Lung microvascular endothelial cell (primary cell): Measurements from ENCODE around the gene IFNL4. TPM values are rescaled to one million over a fixed set of nuclear protein-coding genes. Genes with fewer than 3 reads are reported as not detected.
"Not testable (repeated sequence)": the region's sequence is repeated elsewhere in the genome, so short reads cannot be mapped to it uniquely, and the experiment has no call there.

Experiments used
- DNase-seq, 2 donors: peaks; one replicate each; pipeline versions ENCODE4 v3.0.0 to v3.0.0-alpha.2; 2010; ENCODE audit warnings: low read depth in 2 of 2
- total RNA-seq: library from RNA; depleted of rRNA; stranded (reverse); fragments of >200 nt; gene quantifications from 2 replicates; pipeline ENCODE4 v1.2.1, GENCODE V29; 2014

IFNL4 gene
- total RNA-seq: not detected in 2 replicates

DNA sequence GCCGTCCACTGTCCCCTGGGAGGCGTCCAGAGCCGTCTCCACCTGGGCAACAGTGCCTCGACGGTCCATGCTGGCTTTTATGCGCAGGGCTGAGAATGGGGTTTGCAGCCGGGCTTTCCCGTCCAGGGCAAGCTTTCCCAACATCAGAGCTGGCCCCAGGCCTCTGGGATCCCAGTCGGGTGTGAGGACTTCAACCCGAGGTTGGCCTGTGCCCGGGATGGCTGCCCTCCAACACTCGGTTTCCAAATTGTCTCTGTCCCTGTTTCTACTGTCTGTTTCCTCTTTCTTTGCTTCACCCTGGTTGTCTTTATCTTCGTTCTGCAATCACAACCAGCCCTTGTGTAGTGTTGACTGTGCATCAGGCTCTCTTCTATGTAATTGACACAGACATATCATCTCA lies at the start of gene IFNL4:
Gene IFNL4, minus strand, starts transcription at position 51 of the 400 bp plus-strand sequence.
- no peak for DNase-seq

DNA sequence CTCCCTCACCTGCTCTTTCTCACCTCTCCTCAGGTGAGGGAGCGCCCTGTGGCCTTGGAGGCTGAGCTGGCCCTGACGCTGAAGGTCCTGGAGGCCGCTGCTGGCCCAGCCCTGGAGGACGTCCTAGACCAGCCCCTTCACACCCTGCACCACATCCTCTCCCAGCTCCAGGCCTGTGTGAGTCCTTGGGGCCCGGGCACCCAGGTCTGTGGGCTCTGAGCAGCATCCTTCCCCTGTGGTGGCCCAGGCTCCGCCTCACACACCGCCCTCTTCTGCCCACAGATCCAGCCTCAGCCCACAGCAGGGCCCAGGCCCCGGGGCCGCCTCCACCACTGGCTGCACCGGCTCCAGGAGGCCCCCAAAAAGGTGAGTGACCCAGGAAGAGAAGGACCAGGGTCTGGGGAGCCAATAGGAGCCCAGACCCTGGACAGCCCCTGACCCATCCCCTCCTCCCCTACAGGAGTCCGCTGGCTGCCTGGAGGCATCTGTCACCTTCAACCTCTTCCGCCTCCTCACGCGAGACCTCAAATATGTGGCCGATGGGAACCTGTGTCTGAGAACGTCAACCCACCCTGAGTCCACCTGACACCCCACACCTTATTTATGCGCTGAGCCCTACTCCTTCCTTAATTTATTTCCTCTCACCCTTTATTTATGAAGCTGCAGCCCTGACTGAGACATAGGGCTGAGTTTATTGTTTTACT lies 49.4 kb upstream of the IFNL4 start:
- DNase-seq: no peak

DNA sequence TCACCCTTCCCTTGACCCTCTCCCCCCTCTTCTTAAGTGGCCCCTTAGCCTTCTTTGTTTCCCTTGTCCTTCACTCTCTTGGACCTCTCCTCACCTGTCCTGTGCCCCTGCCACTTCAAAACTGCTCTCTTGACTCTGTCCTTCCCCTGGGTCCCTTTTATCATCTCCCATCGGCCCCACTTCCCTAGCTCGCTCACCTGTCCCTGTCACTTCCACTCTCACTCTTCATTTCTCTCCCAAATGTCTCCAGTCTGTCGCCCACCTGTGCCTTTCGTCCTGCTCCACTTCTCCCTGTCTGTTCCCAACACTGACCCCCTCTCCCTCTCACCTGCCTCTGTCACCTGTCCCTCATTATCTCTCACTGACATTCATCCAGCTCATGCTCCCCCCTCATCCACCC lies 48.2 kb upstream of the IFNL4 start:
- DNase-seq: no peak

DNA sequence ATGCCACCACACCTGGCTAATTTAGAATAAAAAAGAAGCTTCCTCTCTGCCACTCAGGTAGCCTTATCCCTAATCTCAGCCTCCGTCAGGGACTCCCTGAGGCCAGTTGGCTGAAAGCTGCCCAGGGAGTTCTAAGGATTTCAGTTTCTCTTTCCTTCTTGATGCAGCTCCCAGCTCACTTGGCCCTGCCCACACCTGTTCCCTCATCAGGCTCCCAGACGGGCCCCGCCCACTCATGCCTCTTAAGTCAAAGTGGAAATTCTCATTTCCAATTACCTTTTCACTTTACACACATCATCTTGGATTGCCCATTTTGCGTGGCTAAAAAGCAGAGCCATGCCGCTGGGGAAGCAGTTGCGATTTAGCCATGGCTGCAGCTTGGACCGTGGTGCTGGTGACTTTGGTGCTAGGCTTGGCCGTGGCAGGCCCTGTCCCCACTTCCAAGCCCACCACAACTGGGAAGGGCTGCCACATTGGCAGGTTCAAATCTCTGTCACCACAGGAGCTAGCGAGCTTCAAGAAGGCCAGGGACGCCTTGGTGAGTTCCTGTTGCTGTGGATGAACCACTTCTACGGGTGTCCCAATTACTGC lies 47.5 kb upstream of the IFNL4 start, which contains the start of gene IFNL1:
Gene IFNL1, plus strand, starts transcription at position 353 of the 591 bp plus-strand sequence. Its CDS starts 15 bp downstream, at position 368.
- no peak for DNase-seq

DNA sequence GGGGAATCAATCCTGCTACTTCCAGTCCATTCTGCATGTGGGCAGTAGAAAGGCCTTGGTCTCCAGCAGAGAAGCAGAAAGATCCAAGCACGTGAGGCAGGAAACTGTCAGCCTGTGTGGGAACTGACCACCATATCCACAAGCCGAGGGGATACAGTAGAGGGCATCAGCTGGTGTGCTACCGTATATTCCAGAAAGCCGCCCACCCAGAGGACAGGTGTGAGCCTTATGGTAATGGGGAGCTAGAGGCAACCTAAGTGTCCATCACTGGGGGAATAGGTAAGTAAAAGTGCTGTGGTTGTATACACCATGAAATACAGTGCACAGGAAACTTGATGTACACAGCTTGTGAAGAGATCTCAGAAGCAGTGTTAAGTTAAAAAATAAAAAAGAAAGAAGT lies 44.7 kb upstream of the IFNL4 start:
- no peak for DNase-seq

DNA sequence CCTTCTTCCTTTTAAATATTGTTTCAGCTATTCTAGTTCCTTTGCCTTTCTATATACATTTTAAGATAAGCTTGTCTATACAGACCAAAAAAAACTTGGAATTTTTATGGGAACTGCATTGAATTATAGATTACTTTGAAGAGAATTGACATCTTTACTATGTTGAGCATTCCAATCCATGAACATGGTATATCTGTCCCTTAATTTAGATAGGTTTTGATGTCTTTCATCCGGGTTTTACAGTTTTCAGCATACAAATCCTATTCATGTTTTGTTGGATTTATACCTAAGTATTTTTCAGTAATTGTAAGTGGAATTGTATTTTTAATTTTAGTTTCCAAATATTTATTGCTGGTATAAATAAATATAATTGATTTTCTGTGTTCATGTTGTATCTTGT lies 35.4 kb upstream of the IFNL4 start:
- DNase-seq: no peak

DNA sequence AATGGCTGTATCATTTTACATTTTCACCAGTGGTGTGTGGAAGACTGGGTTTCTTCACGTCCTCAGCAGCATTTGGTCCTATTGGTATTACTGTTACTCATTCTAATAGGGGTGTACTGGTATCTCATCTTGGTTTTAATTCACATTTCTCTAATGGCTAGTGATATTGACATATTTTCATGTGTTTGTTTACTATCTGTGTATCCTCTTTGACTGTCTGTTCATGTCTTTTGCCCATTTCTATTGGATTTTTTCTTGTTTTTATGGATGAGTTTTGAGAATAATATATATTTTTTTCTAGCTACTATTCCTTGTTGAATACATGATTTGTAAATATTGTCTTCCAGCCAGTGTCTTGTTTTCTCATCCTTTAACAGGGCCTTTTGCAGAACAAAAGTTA lies 33.4 kb upstream of the IFNL4 start:
- DNase-seq: no peak

DNA sequence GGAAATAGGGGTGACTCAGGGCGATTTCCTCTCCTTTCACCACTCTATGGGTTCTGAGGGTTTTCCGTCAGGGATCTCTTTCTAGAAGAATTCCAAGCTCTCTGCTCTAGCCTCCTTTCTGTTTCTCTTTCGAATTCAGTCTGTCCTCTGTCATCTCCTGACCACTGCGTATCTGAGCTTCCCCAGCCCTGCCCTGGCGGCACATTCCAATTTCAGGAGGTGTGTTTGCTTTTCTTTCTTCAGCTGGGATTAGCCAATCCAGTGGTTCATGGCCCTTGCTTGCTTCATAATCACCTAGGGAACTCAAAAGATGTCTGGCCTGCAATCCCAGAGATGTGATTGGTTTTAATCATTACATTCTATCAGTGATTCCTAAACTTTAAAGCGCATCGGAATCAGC lies 28.9 kb upstream of the IFNL4 start:
- peak in 1 of 2 donors; percentile 8 for DNase-seq

DNA sequence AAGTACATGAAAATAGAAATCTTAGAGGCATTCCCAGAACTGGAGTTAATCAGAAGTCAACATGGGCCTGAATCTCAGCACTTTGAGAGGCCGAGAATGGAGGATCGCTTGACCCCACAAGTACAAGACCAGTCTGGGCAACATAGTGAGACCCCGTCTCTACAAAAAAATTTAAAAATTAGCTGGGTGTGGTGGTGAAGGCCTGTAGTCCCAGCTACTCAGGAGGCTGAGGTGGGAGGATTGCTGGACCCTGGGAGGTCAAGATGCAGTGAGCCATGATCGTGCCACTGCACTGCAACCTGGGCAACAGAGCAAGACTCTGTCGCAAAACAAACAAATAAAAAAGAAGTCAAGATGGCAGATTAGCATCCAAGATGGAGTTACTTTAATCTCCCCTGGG lies 28.1 kb upstream of the IFNL4 start:
- DNase-seq: no peak

DNA sequence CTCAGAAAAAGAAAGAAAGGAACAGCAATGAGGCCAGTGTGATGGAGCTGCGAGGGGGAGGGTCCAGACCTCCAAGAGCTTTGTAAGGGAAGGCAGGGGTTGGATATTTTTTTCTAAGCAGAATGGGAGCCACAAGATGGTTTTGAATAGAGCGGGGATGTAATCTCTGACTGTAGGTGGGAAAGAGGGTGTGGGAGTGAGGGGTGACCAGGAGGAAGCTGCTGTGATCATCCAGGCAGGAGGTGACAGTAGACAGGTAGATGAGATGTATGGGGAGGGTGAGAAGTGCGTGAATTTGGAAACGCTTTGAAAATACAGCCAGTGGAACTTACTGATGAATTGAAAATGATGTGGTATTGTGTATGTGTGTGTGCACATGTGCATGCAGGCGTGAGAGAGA lies 26.9 kb upstream of the IFNL4 start:
- no peak for DNase-seq

DNA sequence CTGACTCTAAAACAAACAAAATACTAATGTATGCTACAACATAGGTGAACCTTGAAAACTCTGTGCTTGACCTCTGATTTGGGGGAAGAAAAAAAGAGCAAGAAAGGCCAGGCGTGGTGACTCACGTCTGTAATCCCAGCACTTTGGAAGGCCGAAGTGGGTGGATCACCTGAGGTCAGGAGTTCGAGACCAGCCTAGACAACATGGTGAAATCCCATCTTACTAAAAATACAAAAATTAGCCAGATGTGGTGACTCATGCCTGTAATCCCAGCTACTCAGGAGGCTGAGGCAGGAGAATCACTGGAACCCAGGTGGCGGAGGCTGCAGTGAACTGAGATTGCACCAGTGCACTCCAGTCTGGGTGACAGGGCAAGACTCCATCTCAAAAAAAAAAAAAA lies 25.2 kb upstream of the IFNL4 start:
- not testable (repeated sequence) for DNase-seq

DNA sequence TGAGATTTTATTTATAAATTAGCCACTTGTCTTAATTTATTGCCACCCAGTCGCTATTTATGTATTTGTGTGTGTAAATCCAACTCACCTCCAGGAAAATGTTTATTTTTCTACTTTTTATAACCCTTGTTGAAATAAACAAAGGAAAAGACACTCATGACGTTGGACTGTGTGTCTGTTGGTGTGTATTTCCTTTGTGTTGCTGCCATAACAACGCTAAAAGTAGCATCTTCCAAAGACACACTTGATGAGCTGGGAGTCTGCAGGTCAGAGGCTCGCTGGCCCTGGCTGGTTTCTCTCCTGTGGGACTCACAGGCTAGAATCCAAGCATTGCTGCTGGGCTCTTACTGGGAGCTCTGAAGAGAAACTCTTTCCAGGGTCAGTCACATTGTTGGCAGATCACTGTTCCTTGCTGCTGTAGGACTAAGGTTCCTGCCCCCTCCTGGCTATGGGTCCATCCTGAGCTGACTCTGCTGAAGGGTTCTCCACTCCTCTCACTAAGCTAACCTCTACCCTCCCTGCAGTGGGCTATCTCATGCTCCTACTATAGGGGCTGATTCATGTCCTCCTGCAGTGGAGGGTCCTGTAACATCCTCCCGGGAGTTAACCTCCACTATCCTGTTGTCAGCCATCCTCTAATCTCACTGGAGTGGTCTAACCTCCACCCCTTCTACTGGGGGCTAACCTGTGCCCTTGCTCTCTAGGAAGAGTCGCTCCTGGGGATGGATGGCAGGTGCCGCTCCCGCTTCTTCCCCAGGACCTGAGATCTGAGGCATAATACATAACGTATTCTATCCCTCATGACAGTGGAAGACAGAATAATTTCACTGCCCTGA lies 21.6 kb upstream of the IFNL4 start:
- DNase-seq: peak in 1 of 2 donors; percentile 63

DNA sequence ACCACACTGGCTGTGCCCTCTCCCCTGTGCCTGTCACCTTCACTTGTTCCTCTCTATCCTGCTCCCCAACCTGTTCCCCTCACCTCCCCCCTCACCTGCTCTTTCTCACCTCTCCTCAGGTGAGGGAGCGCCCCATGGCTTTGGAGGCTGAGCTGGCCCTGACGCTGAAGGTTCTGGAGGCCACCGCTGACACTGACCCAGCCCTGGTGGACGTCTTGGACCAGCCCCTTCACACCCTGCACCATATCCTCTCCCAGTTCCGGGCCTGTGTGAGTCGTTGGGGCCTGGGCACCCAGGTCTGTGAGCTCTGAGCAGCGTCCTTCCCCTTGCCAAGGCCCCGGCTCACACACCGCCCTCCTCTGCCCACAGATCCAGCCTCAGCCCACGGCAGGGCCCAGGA lies 20.7 kb upstream of the IFNL4 start:
- DNase-seq: not testable (repeated sequence)

DNA sequence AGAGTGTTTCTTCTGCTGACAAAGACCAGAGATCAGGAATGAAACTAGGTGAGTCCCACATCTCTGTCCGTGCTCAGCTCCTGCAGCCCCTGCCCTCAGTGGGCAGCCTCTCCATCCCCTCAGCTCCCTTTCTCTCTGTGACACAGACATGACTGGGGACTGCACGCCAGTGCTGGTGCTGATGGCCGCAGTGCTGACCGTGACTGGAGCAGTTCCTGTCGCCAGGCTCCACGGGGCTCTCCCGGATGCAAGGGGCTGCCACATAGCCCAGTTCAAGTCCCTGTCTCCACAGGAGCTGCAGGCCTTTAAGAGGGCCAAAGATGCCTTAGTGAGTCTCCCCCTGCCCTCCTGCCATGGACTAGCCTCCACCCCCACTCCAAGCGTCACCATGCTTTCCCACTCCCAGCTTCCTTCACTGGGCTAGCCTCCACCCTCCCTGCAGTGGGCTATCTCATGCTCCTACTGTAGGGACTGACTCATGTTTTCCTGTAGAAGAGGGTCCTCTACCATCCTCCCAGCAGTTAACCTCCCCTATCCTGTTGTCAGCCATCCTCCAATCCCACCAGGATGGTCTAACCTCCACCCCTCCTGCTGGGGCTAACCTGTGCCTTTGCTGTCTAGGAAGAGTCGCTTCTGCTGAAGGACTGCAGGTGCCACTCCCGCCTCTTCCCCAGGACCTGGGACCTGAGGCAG lies 20.0 kb upstream of the IFNL4 start:
- DNase-seq: not testable (repeated sequence)

DNA sequence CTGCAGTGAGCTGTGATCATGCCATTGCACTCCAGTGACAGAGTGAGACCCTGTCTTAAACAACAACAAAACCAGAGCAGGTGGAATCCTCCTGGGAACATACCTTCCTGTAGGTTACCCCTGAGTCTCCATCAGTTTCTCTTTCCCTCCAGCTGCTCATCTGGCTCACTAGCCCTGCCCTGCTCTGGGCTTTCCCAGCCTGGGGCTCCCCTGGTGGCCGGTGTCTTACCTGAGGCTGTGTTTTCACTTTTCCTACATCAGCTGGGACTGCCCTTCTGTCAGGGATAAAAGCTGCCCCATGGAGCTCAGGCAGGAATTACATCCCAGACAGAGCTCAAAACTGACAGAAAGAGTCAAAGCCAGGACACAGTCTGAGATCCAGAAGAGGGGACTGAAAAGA lies 19.4 kb upstream of the IFNL4 start, which contains the start of gene IFNL2:
Gene IFNL2, plus strand, starts transcription at position 312 of the 400 bp plus-strand sequence. CDS start 173 bp downstream, outside the sequence.
- not testable (repeated sequence) for DNase-seq

DNA sequence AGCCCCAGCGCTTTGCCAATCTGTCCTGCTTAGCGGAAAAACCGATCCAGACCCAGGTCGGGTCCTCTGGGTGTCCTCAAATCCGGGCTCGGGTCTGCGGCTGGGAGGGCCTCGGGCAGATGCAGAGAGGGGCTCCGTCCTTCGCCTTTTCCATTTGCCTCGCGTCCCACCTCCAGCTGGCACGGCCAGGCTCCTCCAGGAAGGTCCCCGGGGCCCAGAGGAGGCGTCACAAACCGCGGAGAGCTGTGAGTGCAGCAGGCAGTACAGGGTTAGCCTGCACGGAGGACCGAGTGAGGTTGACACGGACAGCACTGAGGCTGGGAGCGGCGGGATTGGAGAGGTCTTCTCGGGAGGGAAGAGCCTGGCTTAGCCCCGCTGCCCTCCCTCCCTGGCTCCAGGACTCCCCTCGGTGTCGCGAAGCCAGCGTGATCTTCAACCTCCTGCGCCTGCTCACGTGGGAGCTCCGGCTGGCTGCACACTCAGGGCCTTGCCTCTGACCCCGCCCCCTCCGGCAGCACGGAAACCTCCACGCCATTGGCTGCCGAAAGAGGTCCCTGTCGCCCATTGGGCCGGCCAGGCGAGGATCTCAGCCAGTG lies 16.8 kb upstream of the IFNL4 start:
- DNase-seq: no peak

DNA sequence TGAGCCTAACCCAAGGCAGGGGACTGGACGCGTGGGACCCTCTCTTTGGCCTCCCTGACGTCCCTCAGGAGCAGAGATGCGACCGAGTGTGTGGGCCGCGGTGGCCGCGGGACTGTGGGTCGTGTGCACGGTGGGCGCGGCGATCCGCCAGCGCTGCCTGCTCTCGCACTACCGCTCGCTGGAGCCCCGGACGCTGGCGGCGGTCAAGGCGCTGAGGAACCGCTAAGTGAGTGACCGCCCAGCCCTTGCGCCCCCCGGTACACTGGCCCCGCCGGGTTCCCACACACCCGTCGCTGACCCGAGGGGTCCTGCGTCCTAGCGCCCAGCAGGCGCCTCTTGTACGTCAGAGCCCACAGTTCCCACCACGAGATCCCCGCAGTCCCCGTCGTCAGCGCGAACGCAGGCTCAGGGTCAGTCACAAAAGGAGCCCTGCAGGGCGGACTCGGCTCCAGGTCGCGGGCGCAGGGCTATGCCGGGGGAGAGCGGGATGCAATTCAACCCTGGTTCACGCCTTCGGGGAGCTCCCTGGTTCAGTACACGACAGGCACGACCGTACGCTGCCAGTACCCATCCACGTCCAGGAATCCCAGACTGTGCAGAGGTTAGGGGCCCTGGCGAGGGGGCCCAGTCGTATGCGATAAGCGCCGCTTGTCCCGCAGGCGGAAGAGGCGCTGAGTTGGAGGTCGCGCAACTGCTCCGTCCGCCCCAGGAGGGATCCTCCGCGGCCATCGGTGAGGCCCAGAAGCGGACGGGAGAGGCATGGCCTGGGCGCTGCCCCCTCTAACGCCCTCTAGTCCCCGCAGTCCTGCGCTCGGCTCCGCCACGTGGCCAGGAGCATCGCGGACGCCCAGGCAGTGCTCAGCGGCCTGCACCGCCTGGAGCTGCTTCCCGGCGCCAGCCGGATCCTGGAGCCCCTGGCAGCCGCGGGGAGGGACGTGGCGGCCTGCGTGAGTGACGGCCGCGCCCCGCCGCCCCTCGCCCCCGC lies 15.9 kb upstream of the IFNL4 start:
- DNase-seq: peak in 1 of 2 donors; percentile 18

DNA sequence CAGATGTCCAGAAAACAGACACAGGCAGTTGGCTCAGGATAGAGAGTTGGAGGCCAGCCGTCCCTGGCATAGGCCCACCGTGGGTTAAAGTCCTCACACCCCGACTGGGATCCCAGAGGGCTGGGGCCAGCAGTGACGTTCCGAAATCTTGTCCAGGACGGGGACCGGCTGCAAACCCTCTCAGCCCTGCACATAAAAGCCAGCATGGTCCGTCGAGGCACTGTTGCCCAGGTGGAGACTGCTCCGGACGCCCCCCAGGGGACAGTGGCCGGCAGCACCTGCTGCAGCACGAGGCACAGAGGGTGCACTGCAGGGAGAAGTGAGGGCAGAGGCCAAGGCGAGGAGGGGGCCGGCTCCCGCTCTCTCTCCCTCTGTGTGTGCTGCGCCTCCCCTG lies 15.3 kb upstream of the IFNL4 start:
- DNase-seq: no peak

DNA sequence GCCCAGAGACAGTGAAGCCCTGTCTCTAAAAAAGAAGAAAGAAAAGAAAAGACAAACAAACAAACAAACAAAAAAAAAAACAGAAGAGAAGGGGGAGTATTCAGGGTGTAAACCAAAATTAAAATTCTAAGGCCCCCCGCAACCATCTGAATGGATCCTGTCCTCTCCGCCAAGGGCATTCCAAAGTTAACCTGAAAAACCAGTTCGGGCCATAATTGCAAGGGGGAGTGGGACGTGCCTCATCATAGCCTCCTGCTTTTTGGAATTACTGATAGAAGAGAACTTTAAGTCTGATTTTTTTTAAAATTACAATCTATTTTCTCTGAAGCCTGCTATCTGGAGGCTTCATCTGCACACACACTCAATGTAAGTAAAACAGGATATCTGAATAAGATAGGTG lies 13.8 kb upstream of the IFNL4 start:
- no peak for DNase-seq

DNA sequence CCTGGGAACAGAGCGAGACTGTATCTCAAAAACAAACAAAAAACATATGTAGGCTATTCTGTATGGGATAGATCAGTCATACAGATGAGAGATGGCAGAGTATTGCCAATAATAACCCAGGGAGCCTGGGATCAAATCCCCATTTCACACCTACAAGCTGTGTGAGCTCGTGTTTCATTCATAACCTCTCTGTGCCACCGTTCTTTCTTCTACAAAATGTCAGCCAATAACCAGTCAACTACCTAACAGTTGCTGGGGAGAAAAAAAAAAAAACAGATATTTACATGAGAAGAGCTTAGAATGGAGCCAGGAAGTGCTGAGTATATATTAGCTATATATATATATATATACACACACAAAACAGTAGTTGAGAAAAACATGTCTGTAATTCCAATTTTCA lies 13.0 kb upstream of the IFNL4 start:
- no peak for DNase-seq
